Neural cell (in vitro differentiated cells): ENCODE results near the gene CCDC148.

Experiments
- CTCF ChIP-seq: fragments of 450-650 bp; IDR thresholded peaks from 2 replicates; pipeline ENCODE4 v1.5.1; 2014; ENCODE audit warnings: antibody characterized with exemption, mild to moderate bottlenecking, moderate library complexity; ENCODE audit not compliant: poor library complexity, severe bottlenecking
- REST ChIP-seq: IDR thresholded peaks from 2 replicates; pipeline ENCODE4 v1.6.1; 2012; ENCODE audit warnings: borderline replicate concordance
- SMC3 ChIP-seq: fragments of 450-650 bp; conservative IDR thresholded peaks from 2 replicates; pipeline ENCODE4 v1.6.1; 2014; ENCODE audit warnings: antibody characterized with exemption, mild to moderate bottlenecking, moderate library complexity; ENCODE audit not compliant: poor library complexity

GRCh38 chr2:158477202-158477601, 20.6 kb upstream of the CCDC148 start:
- no peak for TF ChIP-seq SMC3
- no peak for TF ChIP-seq CTCF
- no peak for TF ChIP-seq REST
